BJ (cell line): Measurements from ENCODE around the gene LAMA2. TPM values are rescaled to one million over a fixed set of nuclear protein-coding genes. Genes with fewer than 3 reads are reported as not detected.

Experiments used
- CTCF ChIA-PET: fragments of 350-600 bp; formaldehyde crosslinking; extraction: SDS; loops from one replicate; lab custom pipeline; 2021; ENCODE audit warnings: antibody characterized with exemption, inconsistent platforms; lab: Yijun Ruan, JAX
- POLR2A ChIA-PET: fragments of 300-600 bp; sonication (Branson Sonifier 250); formaldehyde crosslinking; extraction: SDS; loops from one replicate; lab custom pipeline; 2021; ENCODE audit warnings: antibody characterized with exemption; lab: Charles Lee
- DNase-seq: peaks from one replicate; pipeline ENCODE4 v3.0.0-alpha.2; 2011; ENCODE audit warnings: low read depth
- H3K27me3 ChIP-seq: 2 replicates; pipeline ENCODE4 v1.6.0; 2011; ENCODE audit warnings: low read length; ENCODE audit not compliant: control insufficient read depth, insufficient read depth
- H3K36me3 ChIP-seq: 2 replicates; pipeline ENCODE4 v1.5.1; 2011; ENCODE audit warnings: low read length; ENCODE audit not compliant: control insufficient read depth, insufficient read depth
- H3K4me3 ChIP-seq: 2 replicates; pipeline ENCODE4 v1.5.1; 2011; ENCODE audit warnings: low read depth, mild to moderate bottlenecking, control low read depth, low read length
- polyA plus RNA-seq: library from polyadenylated mRNA; depleted of rRNA; stranded (reverse); fragments of >200 nt; gene quantifications from 2 replicates; pipeline ENCODE4 v1.2.3, GENCODE V29; 2011
- TF ChIP-seq, protein P1 (sequence below): IDR thresholded peaks from 2 replicates; pipeline ENCODE4 v1.5.1; 2011; ENCODE audit warnings: low read depth, mild to moderate bottlenecking, control low read depth, inconsistent platforms, low read length, moderate library complexity; ENCODE audit not compliant: insufficient read depth

Gene LAMA2
- polyA plus RNA-seq, 1 experiment, result 50.0 TPM

DNA sequence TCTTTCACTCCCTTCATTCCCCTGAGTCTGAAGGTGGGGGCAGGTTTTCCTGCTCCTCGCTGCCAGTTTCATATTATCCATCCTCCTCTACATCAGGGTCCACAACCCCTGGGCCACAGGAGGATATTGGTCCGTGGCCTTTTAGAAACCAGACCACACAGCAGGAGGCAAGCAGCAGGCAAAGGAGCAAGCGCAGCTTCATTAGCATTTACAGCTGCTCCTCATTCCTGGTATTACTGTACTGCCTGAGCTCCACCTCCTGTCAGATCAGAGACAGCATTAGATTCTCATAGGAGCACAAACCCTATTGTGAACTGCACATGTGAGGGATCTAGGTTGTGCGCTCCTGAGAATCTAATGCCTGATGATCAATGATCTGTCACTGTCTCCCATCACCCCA, 446.7 kb downstream of the LAMA2 start:
- DNase-seq, result no peak
- ChIA-PET CTCF (interaction anchor here (1.6 kb wide), 1 partner anchor 11 kb away, joined by 3 read pairs; no protein-coding TSS in a partner anchor), POLR2A (interaction anchor here (0.5 kb wide), 1 partner anchor 1377 kb away, joined by 3 read pairs; no protein-coding TSS in a partner anchor)
- H3K36me3 ChIP-seq, result peaks cover 1% of the 10 kb centered on the region; the same call in 1 of the 2 replicates
- no peaks in the 10 kb centered on the region; the same call in 1 of the 2 replicates for H3K27me3 ChIP-seq
- no peak overlapping the region for H3K4me3 ChIP-seq
- TF ChIP-seq, protein P1, sequence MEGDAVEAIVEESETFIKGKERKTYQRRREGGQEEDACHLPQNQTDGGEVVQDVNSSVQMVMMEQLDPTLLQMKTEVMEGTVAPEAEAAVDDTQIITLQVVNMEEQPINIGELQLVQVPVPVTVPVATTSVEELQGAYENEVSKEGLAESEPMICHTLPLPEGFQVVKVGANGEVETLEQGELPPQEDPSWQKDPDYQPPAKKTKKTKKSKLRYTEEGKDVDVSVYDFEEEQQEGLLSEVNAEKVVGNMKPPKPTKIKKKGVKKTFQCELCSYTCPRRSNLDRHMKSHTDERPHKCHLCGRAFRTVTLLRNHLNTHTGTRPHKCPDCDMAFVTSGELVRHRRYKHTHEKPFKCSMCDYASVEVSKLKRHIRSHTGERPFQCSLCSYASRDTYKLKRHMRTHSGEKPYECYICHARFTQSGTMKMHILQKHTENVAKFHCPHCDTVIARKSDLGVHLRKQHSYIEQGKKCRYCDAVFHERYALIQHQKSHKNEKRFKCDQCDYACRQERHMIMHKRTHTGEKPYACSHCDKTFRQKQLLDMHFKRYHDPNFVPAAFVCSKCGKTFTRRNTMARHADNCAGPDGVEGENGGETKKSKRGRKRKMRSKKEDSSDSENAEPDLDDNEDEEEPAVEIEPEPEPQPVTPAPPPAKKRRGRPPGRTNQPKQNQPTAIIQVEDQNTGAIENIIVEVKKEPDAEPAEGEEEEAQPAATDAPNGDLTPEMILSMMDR, result no peak

DNA sequence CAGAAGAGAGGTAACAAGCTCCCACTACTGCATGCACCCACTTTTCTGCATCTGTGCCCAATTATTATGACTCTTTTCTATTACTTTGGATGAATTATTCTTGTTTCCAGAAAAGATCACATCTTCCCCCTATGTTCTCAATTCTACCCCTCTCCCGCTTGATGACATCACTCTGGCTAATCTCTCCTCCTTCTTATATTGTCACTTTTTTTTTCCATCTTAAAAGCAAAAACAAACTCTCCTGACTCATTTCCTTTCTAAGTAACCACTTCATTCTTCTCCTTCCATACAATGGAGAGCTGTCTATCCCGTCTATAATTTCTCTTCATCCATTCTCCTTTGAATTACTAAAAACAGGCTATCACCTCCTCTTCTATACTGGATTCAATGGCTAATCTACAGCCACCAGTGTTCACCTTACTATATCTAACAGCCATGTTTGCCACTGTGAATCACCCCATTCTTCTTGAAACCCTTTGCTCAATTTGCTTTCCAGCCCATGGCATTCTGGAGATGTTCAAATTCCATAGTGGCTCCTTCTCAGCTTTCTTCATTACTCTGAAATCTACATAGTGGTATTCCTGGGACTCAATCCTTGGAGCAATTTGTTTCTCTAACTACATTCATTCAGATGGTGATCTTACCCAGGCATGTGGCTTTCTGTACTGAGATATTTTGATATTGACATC, 448.7 kb downstream of the LAMA2 start:
- Histone ChIP-seq H3K4me3 (no peak overlapping the region), H3K36me3 (peaks cover 1% of the 10 kb centered on the region; the same call in 1 of the 2 replicates), H3K27me3 (no peaks in the 10 kb centered on the region; the same call in 1 of the 2 replicates)
- DNase-seq, result no peak
- CTCF ChIA-PET, result no interaction called here
- TF ChIP-seq, protein P1, result no peak
- POLR2A ChIA-PET, result interaction anchor here (0.5 kb wide), 1 partner anchor 368 kb away, joined by 5 read pairs; no protein-coding TSS in a partner anchor

DNA sequence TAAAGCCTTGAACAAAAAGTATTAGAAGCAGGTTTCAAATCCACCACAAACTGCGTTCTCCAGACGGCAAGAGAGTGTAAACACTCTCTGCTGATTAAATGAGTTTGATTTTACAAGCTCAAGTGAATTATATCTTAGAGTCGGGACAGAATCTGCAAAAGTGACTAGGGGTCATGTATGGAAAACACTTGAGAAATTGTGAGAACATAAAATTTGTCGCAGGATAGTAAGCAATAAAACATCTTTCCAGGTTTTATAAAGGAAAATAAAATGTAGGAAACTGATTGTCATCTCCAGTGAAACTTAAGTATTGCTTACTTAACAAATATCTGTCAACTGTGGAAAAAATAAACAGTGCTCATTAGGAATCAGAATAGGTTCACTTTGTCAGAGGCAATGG, 452.9 kb downstream of the LAMA2 start:
- DNase-seq, result no peak
- no peak overlapping the region for H3K4me3 ChIP-seq
- no peaks in the 10 kb centered on the region; the same call in 1 of the 2 replicates for H3K27me3 ChIP-seq
- ChIA-PET CTCF (interaction anchor here (1.6 kb wide), 1 partner anchor 13 kb away, joined by 4 read pairs; no protein-coding TSS in a partner anchor), POLR2A (no interaction called here)
- TF ChIP-seq, protein P1, result no peak
- peaks cover 1% of the 10 kb centered on the region; the same call in 1 of the 2 replicates for H3K36me3 ChIP-seq

DNA sequence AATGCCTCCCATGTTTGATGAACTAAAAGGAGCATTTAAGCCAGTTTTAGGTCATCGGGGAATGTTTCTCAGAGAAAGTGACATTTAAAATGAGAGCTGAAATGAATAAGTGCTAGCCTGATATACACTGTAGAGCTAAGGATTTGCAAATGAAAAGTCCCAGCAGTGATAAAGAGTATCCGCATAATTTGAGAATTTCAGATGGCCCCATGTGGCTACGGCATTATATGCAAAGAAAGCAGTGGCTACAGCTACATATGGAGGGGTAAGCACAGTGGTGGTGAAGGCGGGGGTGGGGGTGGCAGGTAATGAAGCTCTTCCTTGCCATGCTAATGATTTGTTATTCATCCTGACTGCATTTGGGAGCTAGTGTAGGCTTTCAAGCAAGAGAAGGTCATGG, 455.7 kb downstream of the LAMA2 start:
- Histone ChIP-seq H3K4me3 (no peak overlapping the region), H3K36me3 (no peaks in the 10 kb centered on the region), H3K27me3 (no peaks in the 10 kb centered on the region; the same call in 1 of the 2 replicates)
- TF ChIP-seq, protein P1, result no peak
- DNase-seq, result no peak
- POLR2A ChIA-PET, result no interaction called here
- CTCF ChIA-PET, result interaction anchor here (0.6 to 2.1 kb wide), 3 partner anchors 11 to 1548 kb away, joined by 3 to 6 read pairs (median 3); no protein-coding TSS in a partner anchor

DNA sequence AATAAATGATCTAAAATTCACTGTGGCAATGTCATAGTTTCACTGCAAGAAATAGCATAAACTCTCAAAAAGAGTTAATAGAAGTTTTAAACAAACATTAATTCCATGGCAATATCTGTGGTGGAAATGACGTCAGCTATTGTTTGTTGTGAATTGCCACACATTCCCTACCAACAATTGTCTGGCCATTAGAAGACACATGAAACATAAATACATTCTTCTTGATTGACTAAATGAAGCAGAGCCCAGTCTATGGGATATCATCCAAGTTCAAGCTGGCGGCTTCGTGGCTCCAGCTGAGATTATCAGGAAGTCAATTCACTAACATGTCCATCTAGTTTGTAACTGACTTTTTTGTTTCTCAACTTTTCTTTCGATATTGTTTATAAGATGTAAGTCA, 458.0 kb downstream of the LAMA2 start:
- POLR2A ChIA-PET, result no interaction called here
- DNase-seq, result peak; percentile 76
- Histone ChIP-seq H3K27me3 (no peaks in the 10 kb centered on the region), H3K36me3 (no peaks in the 10 kb centered on the region), H3K4me3 (no peak overlapping the region)
- CTCF ChIA-PET, result interaction anchor here (1.0 kb wide), 1 partner anchor 11 kb away, joined by 3 read pairs; no protein-coding TSS in a partner anchor
- TF ChIP-seq, protein P1, result no peak
